Kidney tubule cell (primary cell): ENCODE measurements around the gene GCK.
"Not testable (repeated sequence)": the region's sequence is repeated elsewhere in the genome, so short reads cannot be mapped to it uniquely, and the experiment has no call there.

Source experiments
- DNase-seq: peaks from one replicate; pipeline ENCODE4 v3.0.0-alpha.2; 2018; ENCODE audit warnings: low spot score

The GCK gene

GRCh38 chr7:44201813-44202212 is 12.6 kb upstream of the GCK start:
- DNase-seq = peak; percentile 28

GRCh38 chr7:44200699-44201461 is 11.6 kb upstream of the GCK start, which contains the start of gene YKT6:
Gene YKT6, plus strand, starts transcription at chr7:44200978. Its CDS starts 158 bp downstream, at chr7:44201136.
- peak; percentile 98 for DNase-seq

- not testable (repeated sequence) for DNase-seq
Measured at GRCh38 chr7:44200163-44200562, 10.9 kb upstream of the GCK start.

GRCh38 chr7:44197474-44197873 is 8.2 kb upstream of the GCK start:
- no peak for DNase-seq

- DNase-seq = peak; percentile 60
Measured at GRCh38 chr7:44196450-44196872, 7.2 kb upstream of the GCK start.

- DNase-seq = peak; percentile 46
Measured at GRCh38 chr7:44195889-44196288, 6.7 kb upstream of the GCK start.

GRCh38 chr7:44194562-44195145 is 5.4 kb upstream of the GCK start:
- no peak for DNase-seq

- DNase-seq = peak; percentile 56
Measured at GRCh38 chr7:44194069-44194468, 4.8 kb upstream of the GCK start.

GRCh38 chr7:44193011-44193802 is 4.0 kb upstream of the GCK start:
- DNase-seq = no peak

- no peak for DNase-seq
Measured at GRCh38 chr7:44191171-44191570, 1.9 kb upstream of the GCK start.

GRCh38 chr7:44189993-44190872 is 994 bp upstream of the GCK start:
- DNase-seq = no peak

- DNase-seq = no peak
Measured at GRCh38 chr7:44188480-44189225, 586 bp downstream of the GCK start.

- DNase-seq = no peak
Measured at GRCh38 chr7:44187636-44188416, 1.4 kb downstream of the GCK start.

GRCh38 chr7:44186736-44187135 is 2.5 kb downstream of the GCK start:
- DNase-seq = no peak

GRCh38 chr7:44185729-44186128 is 3.5 kb downstream of the GCK start:
- no peak for DNase-seq

GRCh38 chr7:44184873-44185446 is 4.3 kb downstream of the GCK start:
- DNase-seq = peak; percentile 37

GRCh38 chr7:44184206-44184872 is 4.9 kb downstream of the GCK start:
- DNase-seq = peak; percentile 94

GRCh38 chr7:44183386-44183785 is 5.9 kb downstream of the GCK start:
- DNase-seq = no peak

GRCh38 chr7:44182827-44183226 is 6.4 kb downstream of the GCK start:
- DNase-seq = no peak
